HepG2 (cell line): ENCODE results near the gene STH. TPM values are rescaled to one million over a fixed set of nuclear protein-coding genes. Genes with fewer than 3 reads are reported as not detected.

ENCODE experiments used
- ATF3 ChIP-seq: sonication (generic); formaldehyde crosslinking; IDR thresholded peaks from 2 replicates; pipeline ENCODE4 v1.4.0; 2020; ENCODE audit warnings: missing genetic modification reagents
- EHMT2 ChIP-seq: fragments of 200-600 bp; sonication (generic); IDR thresholded peaks from 2 replicates; pipeline ENCODE4 v1.7.0; 2017; ENCODE audit warnings: antibody characterized with exemption, low read depth, low read length, borderline replicate concordance
- ELF3 ChIP-seq: IDR thresholded peaks from 2 replicates; pipeline ENCODE4 v1.6.1; 2016; ENCODE audit warnings: missing genetic modification reagents, missing compliant biosample characterization
- FOXJ3 ChIP-seq: sonication (generic); formaldehyde crosslinking; IDR thresholded peaks from 2 replicates; pipeline ENCODE4 v1.4.0; 2020; ENCODE audit warnings: missing genetic modification reagents, mild to moderate bottlenecking, borderline replicate concordance
- FOXP1 ChIP-seq, 2 experiments: fragments of 450-650 bp in 1 of 2; IDR thresholded peaks; 2 replicates each; pipeline ENCODE4 v1.6.1; 2017 to 2018; ENCODE audit warnings: antibody characterized with exemption in 1 of 2
- JUND ChIP-seq: sonication (generic); formaldehyde crosslinking; IDR thresholded peaks from 2 replicates; pipeline ENCODE4 v1.8.0; 2022; ENCODE audit warnings: mild to moderate bottlenecking, missing genetic modification reagents
- KMT2B ChIP-seq: IDR thresholded peaks from 2 replicates; pipeline ENCODE4 v1.6.1; 2016; ENCODE audit warnings: missing genetic modification reagents, missing compliant biosample characterization
- NCOA2 ChIP-seq: sonication (generic); formaldehyde crosslinking; IDR thresholded peaks from 2 replicates; pipeline ENCODE4 v1.8.0; 2022; ENCODE audit warnings: inconsistent platforms
- ZBED4 ChIP-seq: sonication (generic); formaldehyde crosslinking; IDR thresholded peaks from 2 replicates; pipeline ENCODE4 v1.4.0; 2020; ENCODE audit warnings: missing genetic modification reagents, borderline replicate concordance
- ZBTB7A ChIP-seq: sonication (generic); formaldehyde crosslinking; IDR thresholded peaks from 2 replicates; pipeline ENCODE4 v1.8.0; 2022; ENCODE audit warnings: mild to moderate bottlenecking, missing genetic modification reagents
- ZFP1 ChIP-seq: IDR thresholded peaks from 2 replicates; pipeline ENCODE4 v1.6.1; 2016
- ZNF121 ChIP-seq: sonication (generic); formaldehyde crosslinking; IDR thresholded peaks from 2 replicates; pipeline ENCODE4 v1.5.0; 2020; ENCODE audit warnings: mild to moderate bottlenecking, missing genetic modification reagents
- ZNF329 ChIP-seq: sonication (generic); formaldehyde crosslinking; IDR thresholded peaks from 2 replicates; pipeline ENCODE4 v1.9.0; 2021; ENCODE audit warnings: low read depth, mild to moderate bottlenecking, missing genetic modification reagents
- ZNF367 ChIP-seq: sonication (generic); formaldehyde crosslinking; IDR thresholded peaks from 2 replicates; pipeline ENCODE4 v1.4.0; 2020; ENCODE audit warnings: missing genetic modification reagents, borderline replicate concordance
- ZNF484 ChIP-seq: sonication (generic); formaldehyde crosslinking; IDR thresholded peaks from 2 replicates; pipeline ENCODE4 v1.5.1; 2020; ENCODE audit warnings: mild to moderate bottlenecking, low read depth, missing genetic modification reagents, borderline replicate concordance
- ZNF501 ChIP-seq: sonication (generic); formaldehyde crosslinking; IDR thresholded peaks from 2 replicates; pipeline ENCODE4 v1.5.1; 2020; ENCODE audit warnings: mild to moderate bottlenecking, moderate library complexity, missing genetic modification reagents
- ZNF564 ChIP-seq: sonication (generic); formaldehyde crosslinking; IDR thresholded peaks from 2 replicates; pipeline ENCODE4 v1.8.1; 2023; ENCODE audit warnings: mild to moderate bottlenecking, missing genetic modification reagents
- ZNF644 ChIP-seq: IDR thresholded peaks from 2 replicates; pipeline ENCODE4 v1.6.1; 2016; ENCODE audit warnings: low read depth
- ZNF713 ChIP-seq: sonication (generic); formaldehyde crosslinking; IDR thresholded peaks from 2 replicates; pipeline ENCODE4 v1.4.0; 2020; ENCODE audit warnings: mild to moderate bottlenecking, missing genetic modification reagents
- ZNF749 ChIP-seq: sonication (generic); formaldehyde crosslinking; IDR thresholded peaks from 2 replicates; pipeline ENCODE4 v1.8.0; 2022; ENCODE audit warnings: mild to moderate bottlenecking, missing genetic modification reagents, moderate library complexity, borderline replicate concordance
- ZNF850 ChIP-seq: sonication (generic); formaldehyde crosslinking; conservative IDR thresholded peaks from 2 replicates; pipeline ENCODE4 v1.9.0; 2021; ENCODE audit warnings: mild to moderate bottlenecking, missing genetic modification reagents
- polyA plus RNA-seq, 8 experiments: library from polyadenylated mRNA; depleted of rRNA in 3 of 8; stranded (reverse) in 7 of 8; unstranded in 1 of 8; fragments of >200 nt; fragmentation: Illumina TruSeq in 4 of 8; extraction: Trizol in 4 of 8; gene quantifications; 2 replicates each; pipeline versions ENCODE4 v1.2.1 to v1.2.3, GENCODE V29; 2011 to 2016; ENCODE audit warnings: low read depth in 4 of 8, missing spikeins in 1 of 8, mixed read lengths in 1 of 8; ENCODE audit not compliant: insufficient read depth in 1 of 8
- total RNA-seq, 5 experiments: library from RNA; depleted of rRNA; stranded (reverse); fragments of >200 nt; fragmentation: Illumina TruSeq; extraction: Trizol; gene quantifications; 2 replicates each; pipeline ENCODE4 v1.2.3, GENCODE V29; 2016; ENCODE audit warnings: low read depth in 1 of 5
- TF ChIP-seq, protein P1 (sequence below): sonication (generic); formaldehyde crosslinking; IDR thresholded peaks from 2 replicates; pipeline ENCODE4 v1.4.0; 2020; ENCODE audit warnings: missing genetic modification reagents

The STH gene
- total and polyA plus RNA-seq, 2 of the 13 experiments (the other 11 are each of a cell fraction or from before 2014, with no cell fraction given): not detected

- TF ChIP-seq ZNF850 (CRISPR knock-in tag) (no peak), NCOA2 (no peak), KMT2B (CRISPR knock-in tag) (no peak), ZNF749 (CRISPR knock-in tag) (no peak), ZBTB7A (CRISPR knock-in tag) (0 out of 2 replicates have a peak, but pooled peaks have one; percentile 41), ZNF329 (no peak), EHMT2 (no peak), ZNF367 (no peak), ZFP1 (CRISPR knock-in tag) (no peak), ATF3 (CRISPR knock-in tag) (no peak), ELF3 (CRISPR knock-in tag) (0 out of 2 replicates have a peak, but pooled peaks have one; percentile 6), FOXJ3 (CRISPR knock-in tag) (no peak), ZNF501 (no peak), ZNF564 (CRISPR knock-in tag) (0 out of 2 replicates have a peak, but pooled peaks have one; percentile 41), ZBED4 (CRISPR knock-in tag) (no peak), ZNF713 (no peak), JUND (CRISPR knock-in tag) (no peak), ZNF644 (CRISPR knock-in tag) (no peak), ZNF484 (CRISPR knock-in tag) (no peak), ZNF121 (CRISPR knock-in tag) (no peak), FOXP1 (IDR thresholded peaks at IDR 0.05) (no peak), FOXP1 (CRISPR knock-in tag; IDR thresholded peaks at IDR 0.05) (no peak)
- TF ChIP-seq, protein P1, sequence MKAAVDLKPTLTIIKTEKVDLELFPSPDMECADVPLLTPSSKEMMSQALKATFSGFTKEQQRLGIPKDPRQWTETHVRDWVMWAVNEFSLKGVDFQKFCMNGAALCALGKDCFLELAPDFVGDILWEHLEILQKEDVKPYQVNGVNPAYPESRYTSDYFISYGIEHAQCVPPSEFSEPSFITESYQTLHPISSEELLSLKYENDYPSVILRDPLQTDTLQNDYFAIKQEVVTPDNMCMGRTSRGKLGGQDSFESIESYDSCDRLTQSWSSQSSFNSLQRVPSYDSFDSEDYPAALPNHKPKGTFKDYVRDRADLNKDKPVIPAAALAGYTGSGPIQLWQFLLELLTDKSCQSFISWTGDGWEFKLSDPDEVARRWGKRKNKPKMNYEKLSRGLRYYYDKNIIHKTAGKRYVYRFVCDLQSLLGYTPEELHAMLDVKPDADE (CRISPR knock-in tag): no peak
These were observed 14.1 kb downstream of the STH start (continued) for GRCh38 chr17:46013127-46013501.
